Osteoblast (primary cell): ENCODE results near the gene TBX2. TPM values are rescaled to one million over a fixed set of nuclear protein-coding genes. Genes with fewer than 3 reads are reported as not detected.
A peak's percentile ranks its signal among the peaks of the same experiment; 100 is the strongest.

Source experiments
- DNase-seq: peaks from one replicate; pipeline ENCODE4 v3.0.0; 2011; ENCODE audit warnings: low spot score, mixed read lengths; ENCODE audit not compliant: insufficient read length; ENCODE audit errors: missing footprints
- H2AFZ ChIP-seq: 2 replicates; pipeline ENCODE4 v1.6.0; 2011; ENCODE audit warnings: mild to moderate bottlenecking, low read length
- H3K27ac ChIP-seq: 2 replicates; pipeline ENCODE4 v1.5.1; 2011; ENCODE audit warnings: mild to moderate bottlenecking, low read depth, low read length, moderate library complexity
- H3K27me3 ChIP-seq: 2 replicates; pipeline ENCODE4 v1.6.0; 2012; ENCODE audit warnings: mild to moderate bottlenecking, control low read depth, inconsistent platforms, low read length, moderate library complexity; ENCODE audit not compliant: insufficient read depth
- H3K36me3 ChIP-seq: 2 replicates; pipeline ENCODE4 v1.5.1; 2011; ENCODE audit warnings: mild to moderate bottlenecking, low read length, control low read depth, moderate library complexity; ENCODE audit not compliant: insufficient read depth
- H3K4me1 ChIP-seq: 2 replicates; pipeline ENCODE4 v1.5.1; 2011; ENCODE audit warnings: mild to moderate bottlenecking, low read length, control low read depth, moderate library complexity; ENCODE audit not compliant: insufficient read depth
- H3K4me2 ChIP-seq: 2 replicates; pipeline ENCODE4 v1.6.0; 2011; ENCODE audit warnings: mild to moderate bottlenecking, low read length; ENCODE audit not compliant: insufficient read depth
- H3K4me3 ChIP-seq: fragments of 200-600 bp; sonication (generic); 3 replicates; pipeline ENCODE4 v1.5.1; 2012; ENCODE audit warnings: mild to moderate bottlenecking, low read length, inconsistent platforms; ENCODE audit not compliant: insufficient read depth
- H3K79me2 ChIP-seq: 2 replicates; pipeline ENCODE4 v1.6.0; 2012; ENCODE audit warnings: mild to moderate bottlenecking, low read length, control low read depth, inconsistent platforms; ENCODE audit not compliant: insufficient read depth
- H3K9me3 ChIP-seq: 2 replicates; pipeline ENCODE4 v1.5.1; 2011; ENCODE audit warnings: low read depth, low read length, control low read depth
- H4K20me1 ChIP-seq: 2 replicates; pipeline ENCODE4 v1.6.0; 2012; ENCODE audit warnings: mild to moderate bottlenecking, low read length, control low read depth; ENCODE audit not compliant: insufficient read depth
- CTCF ChIP-seq: IDR thresholded peaks from 2 replicates; pipeline ENCODE4 v1.5.1; 2011; ENCODE audit warnings: mild to moderate bottlenecking, low read depth, low read length, moderate library complexity; ENCODE audit errors: extremely low read depth
- total RNA-seq: library from RNA; depleted of rRNA; stranded (reverse); fragments of >200 nt; gene quantifications from 2 replicates; pipeline ENCODE4 v1.2.3, GENCODE V29; 2012

Gene TBX2
- total RNA-seq, 1 donor = 11.6 TPM

- no peak for TF ChIP-seq CTCF
- Histone ChIP-seq H3K9me3 (no peaks in the 10 kb centered on the region), H3K4me1 (peaks cover 5% of the 10 kb centered on the region), H3K27me3 (peaks cover 30% of the 10 kb centered on the region), H3K4me2 (no peak overlapping the region), H4K20me1 (no peaks in the 10 kb centered on the region), H3K4me3 (no peak overlapping the region), H3K79me2 (no peaks in the 10 kb centered on the region), H3K36me3 (no peaks in the 10 kb centered on the region), H2AFZ (no peak overlapping the region), H3K27ac (no peak overlapping the region)
- no peak for DNase-seq
Observed at GRCh38 chr17:61423967-61424649, 24.5 kb downstream of the TBX2 start.

DNA sequence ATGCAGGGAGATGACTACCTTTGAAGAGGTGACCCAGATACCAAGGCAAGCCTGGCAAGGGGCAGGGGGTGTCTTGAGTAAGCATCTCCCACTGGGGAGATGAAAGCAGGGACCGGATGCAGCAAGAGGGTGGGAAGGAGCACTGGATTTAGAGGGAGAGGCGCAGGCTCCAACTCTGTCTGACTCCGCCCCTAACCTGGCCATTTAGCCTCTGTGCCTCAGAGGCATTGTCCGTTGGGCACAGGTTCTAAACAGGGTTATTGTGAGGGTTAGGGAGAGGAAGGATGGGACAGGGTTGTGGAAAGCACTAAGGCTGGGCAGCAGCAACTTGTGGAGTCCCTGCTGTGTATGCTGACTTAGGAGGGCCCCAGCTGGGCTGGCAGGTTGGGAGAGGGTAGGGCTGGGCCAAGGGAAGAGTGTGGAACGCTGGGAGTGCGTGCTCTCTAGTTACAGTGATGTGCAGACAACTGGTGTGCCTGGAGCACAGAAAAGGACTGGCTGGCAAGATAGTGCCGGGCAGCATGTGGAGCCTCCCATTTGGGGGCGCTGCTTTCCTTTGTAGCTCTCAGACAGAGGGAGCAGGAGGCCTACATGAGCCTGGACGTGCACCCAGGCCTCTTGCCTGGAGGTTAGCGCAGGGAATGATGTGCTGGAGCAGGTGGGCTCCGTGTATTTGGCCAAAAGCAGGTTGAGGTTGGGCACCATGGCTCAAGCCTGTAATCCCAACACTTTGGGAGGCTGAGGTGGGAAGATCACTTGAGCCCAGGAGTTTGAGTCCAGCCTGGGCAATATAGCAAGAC lies 26.2 kb downstream of the TBX2 start:
- Histone ChIP-seq H3K9me3 (no peaks in the 10 kb centered on the region), H3K27ac (no peak overlapping the region), H3K4me1 (peaks cover 5% of the 10 kb centered on the region), H3K27me3 (peaks cover 19% of the 10 kb centered on the region), H3K36me3 (no peaks in the 10 kb centered on the region), H3K79me2 (no peaks in the 10 kb centered on the region), H3K4me3 (no peak overlapping the region), H3K4me2 (no peak overlapping the region), H4K20me1 (no peaks in the 10 kb centered on the region), H2AFZ (no peak overlapping the region)
- no peak for DNase-seq
- TF ChIP-seq CTCF = peak; percentile 16

- H3K27me3 ChIP-seq = peaks cover 11% of the 10 kb centered on the region
- no peak overlapping the region for H3K27ac ChIP-seq
- no peak overlapping the region for H3K4me2 ChIP-seq
- H4K20me1 ChIP-seq = no peaks in the 10 kb centered on the region
- H3K9me3 ChIP-seq = no peaks in the 10 kb centered on the region
- DNase-seq = no peak
- no peaks in the 10 kb centered on the region for H3K79me2 ChIP-seq
- peak; percentile 12 for TF ChIP-seq CTCF
- peaks cover 5% of the 10 kb centered on the region for H3K4me1 ChIP-seq
- no peak overlapping the region for H2AFZ ChIP-seq
- H3K36me3 ChIP-seq = no peaks in the 10 kb centered on the region
- H3K4me3 ChIP-seq = no peak overlapping the region
Observed at GRCh38 chr17:61426482-61427304, 27.1 kb downstream of the TBX2 start.
